Lung (tissue), 12 donors: ENCODE results near the gene MYO5A. TPM values are rescaled to one million over a fixed set of nuclear protein-coding genes. Genes with fewer than 3 reads are reported as not detected.
"Not testable (repeated sequence)": the region's sequence is repeated elsewhere in the genome, so short reads cannot be mapped to it uniquely, and the experiment has no call there.

Experiments
- ATAC-seq: fragments of 200-7000 bp; cut with Tn5 transposase; one replicate; pipeline ENCODE4 v1.9.1; 2020; ENCODE audit warnings: moderate number of reproducible peaks; ENCODE audit not compliant: insufficient read depth, low FRiP score
- DNase-seq, 3 donors: peaks; one replicate each; pipeline ENCODE4 v3.0.0-alpha.2; 2013 to 2017
- H3K27ac ChIP-seq, 2 donors: one replicate each; pipeline ENCODE4 v1.5.1; 2013; ENCODE audit warnings: mild to moderate bottlenecking in 2 of 2, moderate library complexity in 2 of 2, control low read depth in 1 of 2, inconsistent platforms in 1 of 2, low read depth in 1 of 2, low read length in 1 of 2
- H3K27me3 ChIP-seq, 3 donors: one replicate each; pipeline ENCODE4 v1.5.1; 2013; ENCODE audit warnings: low read length in 2 of 3; ENCODE audit not compliant: control insufficient read depth in 3 of 3, insufficient read depth in 3 of 3
- H3K36me3 ChIP-seq, 4 donors: one replicate each; pipeline ENCODE4 v1.5.1; 2013; ENCODE audit warnings: low read length in 4 of 4, mild to moderate bottlenecking in 1 of 4, moderate library complexity in 1 of 4; ENCODE audit not compliant: control insufficient read depth in 4 of 4, insufficient read depth in 4 of 4
- H3K4me1 ChIP-seq, 5 donors: one replicate each; pipeline ENCODE4 v1.5.1; 2013; ENCODE audit warnings: low read length in 5 of 5, mild to moderate bottlenecking in 2 of 5, moderate library complexity in 1 of 5; ENCODE audit not compliant: control insufficient read depth in 5 of 5, insufficient read depth in 5 of 5
- H3K4me3 ChIP-seq: one replicate; pipeline ENCODE4 v1.5.1; 2013; ENCODE audit warnings: mild to moderate bottlenecking, control low read depth, moderate library complexity
- H3K9ac ChIP-seq, 2 donors: one replicate each; pipeline ENCODE4 v1.5.1; 2013; ENCODE audit warnings: low read length in 2 of 2, control low read depth in 1 of 2; ENCODE audit not compliant: insufficient read depth in 1 of 2
- H3K9me3 ChIP-seq, 4 donors: one replicate each; pipeline ENCODE4 v1.5.1; 2013; ENCODE audit warnings: low read length in 3 of 4, mild to moderate bottlenecking in 1 of 4, moderate library complexity in 1 of 4; ENCODE audit not compliant: control insufficient read depth in 4 of 4, insufficient read depth in 3 of 4
- CTCF ChIP-seq: IDR thresholded peaks from 2 replicates; pipeline ENCODE4 v1.5.1; 2012; ENCODE audit warnings: mild to moderate bottlenecking; ENCODE audit errors: control extremely low read depth, extremely low read depth
- WGBS, 2 donors: extraction: QIAGEN DNeasy Blood & Tissue Kit; methylation state at CpG; one replicate each; pipeline ENCODE4 v1.1.7; 2013; 5-methylcytosine and 5-hydroxymethylcytosine counted together
- polyA plus RNA-seq, 2 donors: library from polyadenylated mRNA; stranded (reverse); fragments of 200-250 nt; gene quantifications; one replicate each; pipeline ENCODE4 v1.2.1, GENCODE V29; 2013
- total RNA-seq, 2 donors: library from RNA; depleted of rRNA in 1 of 2; stranded (reverse); fragments of >200 nt in 1 of 2; gene quantifications; one replicate each; pipeline ENCODE4 v1.2.1, GENCODE V29; 2014 to 2021
- donor health status: control.
- donor health status: control.
- donor health status: Bipolar disorder and iron deficiency.
- donor health status: healthy.
- donor health status: DM: yes; HTN: yes; CAD: no.

The MYO5A gene
- total and polyA plus RNA-seq, 4 donors = 4.5 to 30.5 (median 13.3) TPM

GRCh38 chr15:52440946-52441345 lies 87.7 kb downstream of the MYO5A start:
- H3K9ac ChIP-seq = no peak overlapping the region
- DNase-seq (no peak), ATAC-seq (no peak)
- no peaks in the 10 kb centered on the region for H3K27me3 ChIP-seq
- TF ChIP-seq CTCF = no peak
- H3K36me3 ChIP-seq = no peaks in the 10 kb centered on the region
- peaks cover 0 to 4% (median 0%) of the 10 kb centered on the region in 5 donors for H3K4me1 ChIP-seq
- H3K27ac ChIP-seq = no peak overlapping the region
- 52 to 77% methylated on average over 2 of the region's 2 CpGs for WGBS, 2 donors
- H3K9me3 ChIP-seq = no peaks in the 10 kb centered on the region
- no peak overlapping the region for H3K4me3 ChIP-seq

- Histone ChIP-seq H3K9ac (no peak overlapping the region), H3K4me1 (peaks cover 0 to 4% (median 0%) of the 10 kb centered on the region in 5 donors), H3K9me3 (no peaks in the 10 kb centered on the region), H3K27me3 (no peaks in the 10 kb centered on the region), H3K36me3 (no peaks in the 10 kb centered on the region), H3K27ac (no peak overlapping the region), H3K4me3 (no peak overlapping the region)
- WGBS, 2 donors = 92% methylated on average over 4 of the region's 4 CpGs
- ATAC-seq = no peak
- no peak for TF ChIP-seq CTCF
- no peak for DNase-seq
Observed at GRCh38 chr15:52440414-52440813, 88.3 kb downstream of the MYO5A start.

GRCh38 chr15:52439470-52439869 lies 89.2 kb downstream of the MYO5A start:
- H3K4me3 ChIP-seq = no peak overlapping the region
- H3K9me3 ChIP-seq = no peaks in the 10 kb centered on the region
- no peak overlapping the region for H3K9ac ChIP-seq
- H3K36me3 ChIP-seq = no peaks in the 10 kb centered on the region
- no peak overlapping the region for H3K27ac ChIP-seq
- peaks cover 0 to 4% (median 0%) of the 10 kb centered on the region in 5 donors for H3K4me1 ChIP-seq
- TF ChIP-seq CTCF = no peak
- ATAC-seq (no peak), DNase-seq (no peak)
- no peaks in the 10 kb centered on the region for H3K27me3 ChIP-seq

- not testable (repeated sequence) for H3K4me3 ChIP-seq, H3K27ac ChIP-seq, ATAC-seq, H3K9me3 ChIP-seq, H3K27me3 ChIP-seq, H3K9ac ChIP-seq, H3K4me1 ChIP-seq, DNase-seq, H3K36me3 ChIP-seq
- WGBS, 2 donors = 95 to 98% methylated on average over 9 of the region's 9 CpGs
Observed at GRCh38 chr15:52439042-52439441, 89.6 kb downstream of the MYO5A start.
